GM19239 (cell line): ENCODE data around the gene RXRA.

Experiments
- DNase-seq: peaks from one replicate; pipeline ENCODE4 v3.0.0; 2011; ENCODE audit warnings: low spot score; ENCODE audit not compliant: insufficient read length
- FAIRE-seq: peaks from 2 replicates; lab custom pipeline; 2011; peaks lifted over from hg19 to GRCh38; lab: Jason Lieb, UNC

The RXRA gene

DNA sequence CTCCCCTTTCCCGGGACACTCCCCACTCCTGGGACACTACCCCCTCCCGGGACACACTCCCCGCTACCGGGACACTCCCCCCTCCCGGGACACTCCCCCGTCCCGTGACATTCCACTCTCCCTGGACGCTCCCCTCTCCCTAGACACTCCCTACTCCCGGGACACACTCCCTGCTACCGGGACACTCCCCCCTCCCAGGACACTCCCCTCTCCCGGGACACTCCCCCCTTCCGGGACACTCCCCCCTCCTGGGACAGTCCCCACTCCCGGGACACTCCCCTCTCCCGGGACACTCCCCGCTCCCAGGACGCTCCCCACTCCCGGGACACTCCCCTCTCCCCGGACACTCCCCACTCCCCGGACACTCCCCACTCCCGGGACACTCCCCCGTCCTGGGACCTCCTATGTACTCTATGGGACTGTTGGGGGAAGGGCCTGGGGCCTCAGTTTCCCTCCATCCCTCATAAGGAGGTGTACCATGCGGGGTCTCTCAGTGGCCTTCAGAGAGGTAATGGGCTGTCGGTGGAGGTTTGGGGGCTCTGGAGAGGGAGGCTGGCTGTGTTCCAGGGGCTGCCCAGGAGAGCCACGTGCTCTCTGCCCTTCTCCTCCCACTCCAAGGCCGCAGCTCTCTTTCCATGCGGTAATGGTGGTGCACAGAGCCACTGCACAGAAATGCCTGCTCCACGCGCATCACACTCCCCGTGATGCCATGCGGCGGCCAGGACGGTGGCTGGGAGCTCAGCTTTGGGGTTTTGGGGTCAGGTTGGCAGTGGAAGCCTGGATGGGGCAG is 96.2 kb downstream of the RXRA start:
- DNase-seq (no peak), FAIRE-seq (no peak)

DNA sequence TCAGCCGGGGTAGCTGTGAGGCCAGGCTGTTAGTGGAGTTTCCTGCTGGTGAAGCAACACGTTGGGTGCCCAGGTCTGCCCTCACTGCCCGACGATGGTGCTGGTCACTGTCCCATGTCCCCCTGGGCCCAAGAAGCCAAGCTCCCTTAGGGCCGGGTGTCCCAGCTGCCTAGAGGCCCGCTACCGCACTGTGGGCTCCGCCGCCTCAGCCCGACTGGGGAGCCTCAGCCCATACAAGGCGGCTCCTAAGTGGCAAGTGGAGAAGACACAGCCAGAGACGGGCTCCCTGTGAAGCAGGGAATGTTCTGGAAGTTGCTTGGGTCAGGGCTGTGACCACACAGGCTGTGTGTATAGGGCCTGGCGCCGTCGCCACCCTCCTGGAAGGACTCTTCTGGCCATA is 96.9 kb downstream of the RXRA start:
- FAIRE-seq (no peak), DNase-seq (no peak)

DNA sequence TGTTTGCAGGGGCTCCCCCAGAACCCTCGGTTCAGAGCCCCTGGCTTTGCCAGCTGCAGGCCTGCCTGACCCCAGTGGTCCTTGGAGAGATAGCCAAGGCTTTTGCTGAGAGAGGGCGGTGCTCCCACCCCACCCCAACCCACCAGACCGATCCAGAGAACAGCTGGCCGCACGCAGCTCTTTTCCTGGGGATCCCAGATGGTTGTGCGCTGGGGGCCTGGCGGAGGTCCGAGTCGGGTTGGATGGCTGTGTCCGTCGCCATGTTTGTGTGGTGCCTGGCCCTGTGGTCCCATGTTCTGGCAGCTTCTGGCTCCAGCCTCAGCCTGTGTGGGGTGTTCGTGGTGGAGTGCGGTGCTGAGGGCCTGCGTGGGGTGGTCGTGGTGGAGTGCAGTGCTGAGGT is 97.5 kb downstream of the RXRA start:
- DNase-seq (no peak), FAIRE-seq (no peak)

DNA sequence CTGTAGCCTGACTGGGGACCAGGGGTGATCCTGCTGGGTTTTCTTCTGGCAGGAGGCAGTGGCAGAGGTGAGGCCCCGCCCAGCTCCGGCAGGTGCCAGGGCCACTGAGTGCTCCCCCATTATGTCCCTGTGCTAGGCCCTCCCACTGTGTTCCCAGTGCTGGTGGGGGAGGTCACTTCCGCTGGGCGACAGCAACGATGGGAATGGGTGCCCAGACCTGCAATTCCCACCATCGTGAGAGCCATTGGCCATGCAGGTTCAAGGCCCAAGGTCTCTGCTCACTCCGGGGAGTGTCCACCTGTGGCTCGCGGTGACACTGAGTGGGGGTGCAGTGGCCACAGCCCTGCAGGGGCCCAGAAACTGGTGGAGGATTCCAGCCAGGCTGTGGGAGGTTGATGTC is 98.6 kb downstream of the RXRA start:
- FAIRE-seq, result no peak
- no peak for DNase-seq

DNA sequence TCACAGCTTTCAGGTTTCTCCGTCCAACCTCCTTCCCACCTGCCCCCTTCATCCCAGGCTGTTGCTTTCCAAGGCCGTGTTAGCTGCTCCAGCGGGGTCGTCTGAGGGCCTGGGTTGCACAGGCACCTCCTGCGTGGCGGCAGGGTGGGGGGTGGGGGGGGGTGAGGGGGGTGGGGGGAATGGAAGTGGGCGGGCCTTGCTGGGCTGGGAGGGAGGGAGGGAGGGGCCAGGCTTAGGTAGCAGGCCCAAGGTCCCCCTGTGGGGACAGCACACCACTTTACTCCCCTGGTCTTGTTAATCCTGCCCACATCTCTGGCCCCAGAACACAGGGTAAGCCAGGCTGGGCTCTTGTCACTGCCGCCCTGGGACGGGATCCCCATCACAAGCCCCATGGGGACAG is 99.1 kb downstream of the RXRA start:
- no peak for FAIRE-seq
- DNase-seq, result no peak

DNA sequence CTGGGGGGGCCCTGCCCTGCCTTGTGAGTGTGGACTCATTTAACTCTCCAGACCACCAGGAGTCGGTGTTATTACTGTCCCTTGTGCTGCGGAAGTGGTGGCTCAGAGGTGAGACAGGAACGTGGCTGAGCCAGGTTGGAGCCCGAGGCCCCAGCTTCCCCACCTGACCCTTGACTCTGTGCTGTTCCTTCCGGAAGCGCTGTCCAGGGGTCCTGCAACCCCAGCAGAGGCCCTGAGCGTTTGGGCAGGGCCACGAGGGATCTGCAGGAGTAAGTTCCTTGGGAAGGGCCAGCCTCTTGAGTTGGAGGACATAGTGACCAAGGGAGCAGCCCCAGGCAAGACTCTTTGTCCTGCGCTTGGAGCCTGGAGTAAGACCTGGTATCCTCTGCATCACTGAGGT is 99.6 kb downstream of the RXRA start:
- DNase-seq, result no peak
- FAIRE-seq, result no peak

DNA sequence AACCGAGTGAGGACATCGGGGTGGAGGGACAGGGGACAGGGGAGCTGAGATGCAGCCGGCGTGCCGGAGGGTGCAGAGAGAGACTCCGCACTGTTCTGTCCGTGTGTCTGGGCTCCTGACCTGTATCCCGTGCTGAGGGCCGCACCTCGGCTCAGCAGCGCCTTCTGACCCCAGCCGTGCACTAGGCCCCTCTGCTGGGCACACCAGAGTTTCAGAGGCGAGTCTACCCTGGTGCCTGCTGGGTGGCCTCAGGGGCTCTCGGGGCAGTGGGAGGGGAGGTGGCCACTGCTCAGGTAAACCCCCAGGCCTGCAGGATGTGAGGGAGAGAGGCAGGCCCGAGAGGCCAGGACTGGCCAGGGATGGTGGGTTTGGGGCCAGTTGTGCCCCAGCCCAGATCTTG is 100.2 kb downstream of the RXRA start:
- FAIRE-seq, result no peak
- no peak for DNase-seq

DNA sequence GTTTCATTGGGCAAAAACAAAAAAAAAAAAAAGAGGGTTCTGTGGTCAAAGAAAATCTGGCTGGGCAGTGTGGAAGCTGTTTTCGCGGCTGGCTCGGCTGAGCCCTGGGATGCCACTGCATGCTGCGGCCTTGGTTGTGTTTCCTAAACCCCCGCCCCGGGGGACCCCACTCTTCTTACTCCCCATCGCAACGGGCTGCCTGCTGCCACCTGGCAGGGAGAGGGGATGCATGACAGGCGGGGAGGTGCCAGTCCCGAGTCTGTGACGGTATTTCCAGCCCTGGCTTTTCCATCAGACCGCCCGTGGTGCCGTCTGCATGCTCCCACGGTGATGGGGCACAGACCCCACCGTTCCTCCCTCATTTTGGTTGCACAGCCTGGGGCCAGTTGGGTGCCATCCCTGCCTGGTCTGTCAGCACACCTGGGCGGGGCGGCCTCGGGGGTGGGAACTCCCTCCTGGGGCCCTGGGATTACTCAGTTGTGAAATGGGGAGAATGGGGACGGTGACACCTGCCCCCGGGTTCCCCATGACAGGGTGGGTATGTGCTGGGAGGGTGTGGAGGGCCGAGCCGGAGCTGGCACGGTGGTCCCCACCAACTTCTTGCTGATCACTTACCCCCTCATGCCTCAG is 101.0 kb downstream of the RXRA start:
- FAIRE-seq, result no peak
- DNase-seq, result no peak

DNA sequence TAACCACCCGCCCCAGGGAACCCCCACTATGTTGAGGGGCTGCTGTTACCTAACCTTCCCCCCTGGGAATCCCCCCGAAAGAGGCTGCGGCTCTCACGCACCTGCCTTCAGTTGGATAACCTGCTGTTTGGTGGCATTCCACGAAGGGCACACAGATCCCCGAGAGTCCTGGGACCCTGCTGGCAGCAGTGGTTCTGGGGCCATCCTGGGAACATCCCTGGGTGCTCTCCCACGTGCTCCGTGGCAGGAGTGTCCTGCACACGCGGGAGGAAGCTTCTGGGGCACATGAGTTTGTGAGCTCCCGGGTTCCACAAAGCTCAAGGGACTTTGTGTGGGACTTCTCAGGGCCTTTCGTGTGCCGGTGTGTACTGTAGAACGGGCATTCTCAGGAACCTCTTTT is 102.3 kb downstream of the RXRA start:
- DNase-seq, result no peak
- no peak for FAIRE-seq

DNA sequence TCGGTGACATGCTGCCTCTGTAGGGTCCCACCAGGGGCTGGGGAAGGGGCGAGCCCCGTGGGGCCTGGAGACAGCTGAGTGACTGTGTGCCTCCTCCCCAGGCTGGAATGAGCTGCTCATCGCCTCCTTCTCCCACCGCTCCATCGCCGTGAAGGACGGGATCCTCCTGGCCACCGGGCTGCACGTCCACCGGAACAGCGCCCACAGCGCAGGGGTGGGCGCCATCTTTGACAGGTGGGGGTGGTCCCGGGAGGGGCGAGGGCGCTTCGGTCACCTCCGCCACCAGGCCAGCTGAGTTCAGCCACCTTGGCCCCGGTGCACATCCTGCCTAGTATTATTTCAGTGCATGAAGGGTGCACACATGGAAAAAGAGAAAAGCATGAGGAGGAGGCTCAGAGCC is 102.8 kb downstream of the RXRA start:
- FAIRE-seq (no peak), DNase-seq (no peak)

DNA sequence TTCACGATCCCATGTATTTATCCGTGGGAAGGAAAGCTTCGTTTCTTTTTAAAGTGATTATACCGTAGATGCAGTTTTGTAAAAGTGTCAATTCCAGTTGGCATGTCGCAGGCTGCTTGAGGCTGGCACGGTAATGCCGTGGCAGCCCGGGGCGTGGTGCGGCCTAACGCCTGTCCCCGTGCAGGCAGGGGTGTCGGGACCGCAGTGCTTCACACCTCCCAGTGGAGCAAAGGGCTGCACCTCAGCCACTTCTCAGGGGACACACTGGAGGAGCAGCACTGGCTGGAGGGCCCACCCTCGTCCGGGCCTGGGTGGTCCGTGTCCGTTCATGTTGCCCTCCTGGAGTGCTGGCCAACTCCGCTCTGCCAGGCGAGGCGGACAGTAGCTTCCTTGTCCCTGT is 103.2 kb downstream of the RXRA start:
- FAIRE-seq, result no peak

DNA sequence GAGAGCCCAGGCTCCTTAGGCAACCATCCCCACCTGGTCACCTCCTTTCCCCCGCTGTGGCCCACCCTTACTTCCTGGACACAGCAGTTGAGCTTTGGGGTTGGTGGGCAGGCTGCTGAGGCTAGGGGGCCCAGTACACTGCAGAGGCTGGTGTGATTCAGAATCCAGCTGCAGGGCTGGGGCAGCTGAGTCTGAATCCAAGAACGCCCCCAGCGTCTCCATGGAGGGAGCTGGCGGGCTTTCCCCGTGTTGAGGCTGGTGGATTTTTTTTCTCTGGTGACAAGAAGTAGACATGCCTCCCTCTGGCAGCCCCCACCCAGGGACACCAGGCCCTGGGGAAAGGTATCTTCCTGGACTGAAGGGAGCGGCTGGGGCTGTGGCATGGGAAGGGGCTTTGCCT is 104.8 kb downstream of the RXRA start:
- DNase-seq (no peak), FAIRE-seq (no peak)

More for the DNA sequence above, 103.2 kb downstream of the RXRA start:
- DNase-seq, result no peak

DNA sequence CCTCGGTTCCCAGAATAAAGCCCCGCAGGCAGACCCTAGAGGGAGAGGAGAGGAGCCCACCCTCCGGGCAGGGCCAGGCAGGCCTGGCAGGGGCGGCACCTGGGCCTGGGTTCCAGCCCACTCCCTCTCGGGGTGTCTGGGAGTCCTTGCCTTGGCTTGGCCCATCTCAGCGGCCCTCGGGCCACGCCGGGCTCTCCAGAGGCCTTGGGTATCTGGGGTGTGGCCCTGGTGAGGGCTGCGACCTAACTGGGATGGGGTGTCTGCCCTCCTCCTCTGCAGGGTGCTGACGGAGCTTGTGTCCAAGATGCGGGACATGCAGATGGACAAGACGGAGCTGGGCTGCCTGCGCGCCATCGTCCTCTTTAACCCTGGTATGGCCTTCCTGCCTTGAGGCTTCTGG is 105.4 kb downstream of the RXRA start:
- no peak for FAIRE-seq
- DNase-seq, result no peak

DNA sequence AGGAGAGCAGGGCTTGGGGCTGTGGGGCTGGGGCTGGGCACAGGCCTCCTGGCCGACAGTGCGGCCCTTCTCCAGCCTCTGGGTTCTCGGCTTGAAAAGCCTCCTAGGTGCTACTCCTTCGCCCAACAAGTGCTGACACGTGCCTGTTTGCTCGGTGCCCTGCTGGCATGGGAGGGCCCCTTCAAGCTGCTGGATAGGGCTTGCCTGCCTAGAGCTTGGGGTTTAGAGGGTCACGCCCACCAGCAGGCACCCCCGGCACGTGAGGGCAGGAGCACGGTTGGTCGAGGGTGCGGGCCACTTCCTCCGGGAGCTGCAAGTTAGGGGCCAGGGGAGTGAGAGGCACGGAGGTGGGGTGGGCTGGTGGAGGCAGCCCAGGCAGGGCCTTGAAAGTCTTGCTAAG is 106.2 kb downstream of the RXRA start:
- FAIRE-seq (no peak), DNase-seq (no peak)

DNA sequence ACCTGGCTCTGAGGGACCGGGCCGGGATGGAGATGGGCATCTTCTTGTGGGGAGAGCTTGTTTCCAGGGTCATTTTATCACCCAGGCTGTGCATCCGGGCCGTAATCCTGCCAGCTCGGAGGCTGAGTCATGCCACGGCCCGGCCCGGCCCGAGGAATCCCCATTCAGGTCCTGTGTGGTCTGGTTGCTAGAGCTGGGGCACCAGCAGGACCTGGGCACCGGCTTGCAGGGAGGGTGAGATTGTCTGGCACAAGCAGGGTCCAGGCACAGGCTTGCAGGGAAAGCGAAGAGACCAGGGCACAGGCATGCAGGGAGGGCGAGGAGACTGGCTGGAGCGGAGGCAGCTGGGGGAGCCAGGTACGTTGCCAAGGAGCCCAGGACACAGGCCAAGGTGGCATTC is 106.8 kb downstream of the RXRA start:
- no peak for FAIRE-seq
- no peak for DNase-seq

DNA sequence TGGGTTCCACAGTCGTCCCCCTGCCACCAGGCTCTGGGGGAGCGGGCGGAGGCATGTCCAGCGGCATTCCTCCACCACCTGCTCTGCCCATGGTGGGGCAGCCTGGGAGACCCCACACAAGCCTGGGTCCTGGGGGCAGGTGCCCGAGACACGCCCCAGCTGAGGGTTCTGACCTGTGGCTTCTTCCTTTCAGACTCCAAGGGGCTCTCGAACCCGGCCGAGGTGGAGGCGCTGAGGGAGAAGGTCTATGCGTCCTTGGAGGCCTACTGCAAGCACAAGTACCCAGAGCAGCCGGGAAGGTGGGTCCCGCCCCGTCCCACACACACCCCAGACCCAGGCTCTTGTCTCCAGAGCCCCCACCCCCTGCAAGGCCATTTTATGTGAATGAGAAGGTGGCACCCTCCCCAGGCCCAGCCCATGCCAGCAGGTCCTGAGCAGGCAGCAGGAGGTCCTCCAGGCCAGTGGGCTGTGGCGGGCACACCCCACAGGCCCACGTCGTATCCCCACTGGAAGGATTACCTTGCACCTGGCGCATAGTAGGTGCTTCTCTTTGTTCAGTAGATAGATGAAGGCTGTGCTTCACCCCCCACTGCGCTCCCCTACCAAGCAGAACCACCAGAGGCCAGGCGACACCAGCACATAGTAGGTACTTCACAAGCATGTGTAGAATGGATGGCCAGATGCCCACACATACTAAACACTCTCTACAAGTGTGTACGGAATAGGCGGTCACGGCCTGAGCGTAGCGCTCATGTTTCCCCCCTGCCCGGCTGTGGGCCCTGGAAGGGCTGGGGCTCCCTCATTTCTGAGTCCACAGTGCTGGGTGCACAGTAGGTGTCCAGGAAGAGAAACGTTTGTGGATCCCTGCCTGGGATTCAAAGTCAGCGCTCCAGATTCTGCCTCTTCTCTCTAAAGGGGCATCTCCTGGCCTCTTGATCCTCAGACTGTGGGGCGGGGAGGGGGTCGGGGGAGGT is 107.9 kb downstream of the RXRA start:
- no peak for FAIRE-seq
- no peak for DNase-seq

DNA sequence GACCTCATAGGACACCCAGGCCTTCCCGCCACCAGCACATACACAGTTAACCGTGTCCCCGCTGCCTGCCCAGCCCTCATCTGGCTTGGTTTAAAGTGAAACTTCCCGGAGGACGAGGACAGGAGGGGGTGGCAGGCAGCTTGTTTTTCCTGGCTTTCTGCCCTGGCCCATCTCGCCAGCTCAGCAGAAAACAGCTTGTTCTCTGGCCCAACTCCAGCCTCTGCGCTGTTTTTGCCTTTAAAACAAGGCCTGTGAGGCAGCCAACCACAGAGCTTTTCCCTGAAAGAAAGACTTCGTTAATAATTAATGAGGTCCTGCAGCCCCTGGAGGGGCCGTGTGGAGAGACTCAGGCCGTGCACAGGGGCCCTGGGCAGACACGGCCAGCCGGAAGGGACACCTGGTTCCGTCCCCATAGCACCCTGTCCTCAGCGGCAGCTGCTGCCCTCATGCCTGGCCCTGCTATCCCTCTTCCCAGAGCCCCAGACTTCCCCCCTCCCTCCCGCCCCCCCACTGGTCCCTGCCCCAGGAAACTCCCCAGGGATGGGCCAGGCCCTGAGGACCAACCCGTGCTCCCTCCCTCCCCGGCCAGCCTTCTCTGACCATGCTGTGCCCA is 108.7 kb downstream of the RXRA start:
- no peak for DNase-seq
- FAIRE-seq, result no peak

DNA sequence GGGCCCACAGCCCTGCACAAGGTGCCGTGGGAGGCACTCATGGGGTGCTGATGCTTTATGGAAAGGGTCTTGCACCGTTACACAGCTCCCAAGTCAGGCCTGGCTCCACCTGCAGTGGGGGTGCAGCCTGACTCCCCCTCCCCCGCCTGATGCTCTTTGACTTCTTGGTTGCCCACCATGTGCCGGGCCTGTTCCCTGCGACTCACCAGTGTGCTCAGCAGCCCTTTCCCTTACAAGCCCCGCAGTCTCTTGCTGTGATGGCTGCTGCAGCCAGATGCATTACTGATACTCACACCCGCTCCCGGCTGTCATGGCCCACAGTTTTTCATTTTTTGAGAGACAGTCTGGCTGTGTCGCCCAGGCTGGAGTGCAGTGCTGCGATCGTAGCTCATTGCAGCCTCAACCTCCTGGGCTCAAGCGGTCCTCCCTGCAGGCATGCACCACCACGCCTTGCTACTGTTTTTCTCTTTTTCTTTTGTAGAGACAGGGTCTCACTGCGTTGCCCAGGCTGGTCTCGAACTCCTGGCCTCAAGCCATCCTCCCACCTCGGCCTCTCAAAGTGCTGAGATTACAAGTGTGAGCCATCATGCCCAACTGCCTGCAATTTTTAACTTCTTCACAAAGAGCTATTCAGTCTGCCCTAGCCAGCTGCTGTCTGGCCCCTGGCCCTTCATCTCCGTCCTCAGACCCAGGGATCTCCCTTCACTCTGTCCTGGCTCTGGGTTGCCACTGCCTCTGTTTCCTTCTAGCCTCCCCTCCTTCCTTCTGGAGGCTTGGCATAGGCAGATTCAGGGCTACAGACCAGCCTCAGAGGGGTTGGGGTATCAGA is 109.5 kb downstream of the RXRA start:
- FAIRE-seq (no peak), DNase-seq (no peak)

DNA sequence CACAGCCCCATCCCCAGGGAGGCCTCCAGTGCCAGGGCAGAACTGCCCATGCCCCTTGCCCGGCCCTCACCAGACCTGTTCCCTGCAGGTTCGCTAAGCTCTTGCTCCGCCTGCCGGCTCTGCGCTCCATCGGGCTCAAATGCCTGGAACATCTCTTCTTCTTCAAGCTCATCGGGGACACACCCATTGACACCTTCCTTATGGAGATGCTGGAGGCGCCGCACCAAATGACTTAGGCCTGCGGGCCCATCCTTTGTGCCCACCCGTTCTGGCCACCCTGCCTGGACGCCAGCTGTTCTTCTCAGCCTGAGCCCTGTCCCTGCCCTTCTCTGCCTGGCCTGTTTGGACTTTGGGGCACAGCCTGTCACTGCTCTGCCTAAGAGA is 110.1 kb downstream of the RXRA start:
- FAIRE-seq, result no peak
- DNase-seq, result no peak

DNA sequence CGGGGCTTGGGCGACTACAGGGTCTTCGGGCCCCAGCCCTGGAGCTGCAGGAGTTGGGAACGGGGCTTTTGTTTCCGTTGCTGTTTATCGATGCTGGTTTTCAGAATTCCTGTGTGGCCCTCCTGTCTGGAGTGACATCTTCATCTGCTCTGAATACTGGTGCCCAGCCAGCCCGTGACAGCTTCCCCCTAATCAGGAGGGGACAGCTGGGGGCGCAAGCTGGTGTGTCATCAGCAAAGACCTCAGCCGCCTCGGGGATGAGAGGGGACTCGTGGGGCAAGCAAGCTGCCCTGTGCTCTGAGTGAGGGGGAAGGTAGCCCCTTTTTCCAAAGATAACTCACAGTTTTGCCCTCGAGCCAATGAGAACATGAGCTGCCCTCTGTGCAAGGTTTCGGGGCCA is 110.7 kb downstream of the RXRA start:
- FAIRE-seq (no peak), DNase-seq (no peak)
